ENCODE data around the gene TRMT112. TPM values are rescaled to one million over a fixed set of nuclear protein-coding genes. Genes with fewer than 3 reads are reported as not detected.

Gene TRMT112
- total and polyA plus RNA-seq, 2 donors: 294 to 353 TPM

GRCh38 chr11:64286801-64287159 lies 30.6 kb downstream of the TRMT112 start:
- Histone ChIP-seq H3K36me3 (ENCODE audit: control insufficient read depth in 2 of 2, insufficient read depth in 2 of 2, low read length in 1 of 2) (peaks cover 10 to 14% of the 10 kb centered on the region in 2 donors), H3K27me3 (ENCODE audit: control insufficient read depth in 2 of 2, insufficient read depth in 1 of 2, low read length in 1 of 2) (peaks cover 21 to 30% of the 10 kb centered on the region in 2 donors)
- 98% methylated on average over 9 of the region's 9 CpGs for WGBS

GRCh38 chr11:64285885-64286800 lies 31.2 kb downstream of the TRMT112 start:
- H3K27me3 ChIP-seq (ENCODE audit: control insufficient read depth in 2 of 2, insufficient read depth in 1 of 2, low read length in 1 of 2): peaks cover 15 to 24% of the 10 kb centered on the region in 2 donors
- H3K36me3 ChIP-seq (ENCODE audit: control insufficient read depth in 2 of 2, insufficient read depth in 2 of 2, low read length in 1 of 2): peaks cover 14 to 19% of the 10 kb centered on the region in 2 donors
- DNase-seq (ENCODE audit: low read depth in 6 of 9, low spot score in 9 of 9): peak in 2 of 9 donors; percentile 39 to 51
- H3K4me3 ChIP-seq (ENCODE audit: low read length in 2 of 2): peak overlapping the region; percentile 69 to 73
- H3K9me3 ChIP-seq (ENCODE audit: control insufficient read depth in 2 of 2, insufficient read depth in 1 of 2, low read length in 1 of 2): peaks cover 0 to 12% of the 10 kb centered on the region in 2 donors
- peaks cover 14 to 24% of the 10 kb centered on the region in 2 donors for H3K4me1 ChIP-seq (ENCODE audit: control insufficient read depth in 2 of 2, insufficient read depth in 2 of 2, low read length in 2 of 2)
- WGBS: 31% methylated on average over 40 of the region's 40 CpGs
- peak overlapping the region in 1 of 2 donors; percentile 81 for H3K27ac ChIP-seq (ENCODE audit: low read depth in 1 of 2, low read length in 1 of 2)

More at GRCh38 chr11:64286801-64287159, 30.6 kb downstream of the TRMT112 start:
- no peak overlapping the region for H3K4me3 ChIP-seq (ENCODE audit: low read length in 2 of 2)
- H3K9me3 ChIP-seq (ENCODE audit: control insufficient read depth in 2 of 2, insufficient read depth in 1 of 2, low read length in 1 of 2): peaks cover 0 to 12% of the 10 kb centered on the region in 2 donors
- H3K4me1 ChIP-seq (ENCODE audit: control insufficient read depth in 2 of 2, insufficient read depth in 2 of 2, low read length in 2 of 2): peaks cover 14 to 24% of the 10 kb centered on the region in 2 donors
- DNase-seq (ENCODE audit: low read depth in 6 of 9, low spot score in 9 of 9): no peak
- no peak overlapping the region for H3K27ac ChIP-seq (ENCODE audit: low read depth in 1 of 2, low read length in 1 of 2)

DNA sequence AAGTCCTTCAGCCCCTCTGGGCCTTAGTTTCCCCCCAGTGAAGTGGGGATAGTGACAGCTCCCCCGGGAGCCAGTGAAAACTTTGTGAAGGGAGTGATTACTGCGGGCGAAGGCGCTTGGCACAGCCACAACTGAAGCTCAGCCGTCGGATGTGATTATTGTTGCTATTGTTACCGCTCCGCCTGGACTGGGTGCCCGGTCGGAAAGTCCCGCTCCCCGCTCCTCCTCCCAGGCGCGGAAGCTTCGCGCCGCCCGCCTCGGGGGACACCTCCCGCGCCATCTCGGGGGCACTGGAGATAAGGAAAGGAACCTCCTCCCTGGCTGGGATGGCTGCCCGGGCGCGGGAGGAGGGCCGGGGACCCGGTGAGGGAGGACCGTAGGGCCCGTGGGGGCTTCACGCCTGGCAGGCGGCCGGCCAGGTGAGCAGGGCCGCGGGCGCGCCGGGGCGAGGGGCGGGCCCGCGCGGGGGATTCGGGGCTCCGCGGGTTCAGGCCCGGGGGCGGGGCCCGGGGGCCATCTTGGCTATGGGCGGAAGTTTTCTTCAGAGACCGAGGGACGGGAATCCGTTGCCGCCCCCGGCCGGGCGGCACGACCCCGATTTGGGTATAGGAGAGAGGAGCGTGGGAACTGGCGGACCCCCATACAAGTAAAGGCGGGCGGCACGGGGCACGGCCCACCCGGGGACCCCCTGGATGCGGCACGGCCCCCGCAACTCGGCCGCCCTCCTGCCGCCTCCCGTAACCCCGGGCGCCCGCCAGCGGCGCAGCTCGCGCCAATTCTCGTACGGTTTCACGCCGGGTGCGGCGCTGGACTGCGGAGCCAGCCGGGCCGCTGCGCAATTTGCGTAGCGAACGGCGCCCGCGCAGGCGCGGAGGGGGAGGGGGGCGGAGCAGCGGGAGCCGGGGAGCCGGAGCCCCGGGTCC lies 32.1 kb downstream of the TRMT112 start, which contains the start of gene GPR137:
GPR137 (plus strand) TSS at position 887 of the 923 bp plus-strand sequence. CDS start 677 bp downstream, outside the sequence.
- Histone ChIP-seq H3K27me3 (ENCODE audit: control insufficient read depth in 2 of 2, insufficient read depth in 1 of 2, low read length in 1 of 2) (peaks cover 5 to 15% of the 10 kb centered on the region in 2 donors), H3K4me3 (ENCODE audit: low read length in 2 of 2) (peak within 1 kb of the TSS; percentile 69 to 73), H3K9me3 (ENCODE audit: control insufficient read depth in 2 of 2, insufficient read depth in 1 of 2, low read length in 1 of 2) (peaks cover 0 to 7% of the 10 kb centered on the region in 2 donors), H3K27ac (ENCODE audit: low read depth in 1 of 2, low read length in 1 of 2) (peak within 1 kb of the TSS; percentile 81 to 96), H3K36me3 (ENCODE audit: control insufficient read depth in 2 of 2, insufficient read depth in 2 of 2, low read length in 1 of 2) (peaks cover 16 to 21% of the 10 kb centered on the region in 2 donors), H3K4me1 (ENCODE audit: control insufficient read depth in 2 of 2, insufficient read depth in 2 of 2, low read length in 2 of 2) (peaks cover 14 to 24% of the 10 kb centered on the region in 2 donors)
- peak; percentile 67 to 96 (median 89) for DNase-seq (ENCODE audit: low read depth in 6 of 9, low spot score in 9 of 9)
- under 1% methylated on average over 102 of the region's 102 CpGs for WGBS

- peak within 1 kb of the TSS; percentile 81 to 96 for H3K27ac ChIP-seq (ENCODE audit: low read depth in 1 of 2, low read length in 1 of 2)
- H3K27me3 ChIP-seq (ENCODE audit: control insufficient read depth in 2 of 2, insufficient read depth in 1 of 2, low read length in 1 of 2): peaks cover 0 to 5% of the 10 kb centered on the region in 2 donors
- H3K9me3 ChIP-seq (ENCODE audit: control insufficient read depth in 2 of 2, insufficient read depth in 1 of 2, low read length in 1 of 2): peaks cover 0 to 7% of the 10 kb centered on the region in 2 donors
- peak within 1 kb of the TSS; percentile 69 to 73 for H3K4me3 ChIP-seq (ENCODE audit: low read length in 2 of 2)
- H3K4me1 ChIP-seq (ENCODE audit: control insufficient read depth in 2 of 2, insufficient read depth in 2 of 2, low read length in 2 of 2): peaks cover 14 to 24% of the 10 kb centered on the region in 2 donors
- peak; percentile 78 to 95 (median 87) for DNase-seq (ENCODE audit: low read depth in 6 of 9, low spot score in 9 of 9)
- WGBS: 6% methylated on average over 44 of the region's 44 CpGs
- H3K36me3 ChIP-seq (ENCODE audit: control insufficient read depth in 2 of 2, insufficient read depth in 2 of 2, low read length in 1 of 2): peaks cover 16 to 21% of the 10 kb centered on the region in 2 donors
Measured at GRCh38 chr11:64284048-64284961, 33.1 kb downstream of the TRMT112 start, which contains the start of gene BAD. Gene BAD (minus strand): TSS chr11:64284665. CDS start chr11:64284368, 297 bp downstream.

GRCh38 chr11:64283092-64283491 lies 34.3 kb downstream of the TRMT112 start:
- Histone ChIP-seq H3K9me3 (ENCODE audit: control insufficient read depth in 2 of 2, insufficient read depth in 1 of 2, low read length in 1 of 2) (peaks cover 0 to 7% of the 10 kb centered on the region in 2 donors), H3K4me1 (ENCODE audit: control insufficient read depth in 2 of 2, insufficient read depth in 2 of 2, low read length in 2 of 2) (peaks cover 14 to 24% of the 10 kb centered on the region in 2 donors), H3K27me3 (ENCODE audit: control insufficient read depth in 2 of 2, insufficient read depth in 1 of 2, low read length in 1 of 2) (no peaks in the 10 kb centered on the region), H3K4me3 (ENCODE audit: low read length in 2 of 2) (no peak overlapping the region), H3K27ac (ENCODE audit: low read depth in 1 of 2, low read length in 1 of 2) (no peak overlapping the region), H3K36me3 (ENCODE audit: control insufficient read depth in 2 of 2, insufficient read depth in 2 of 2, low read length in 1 of 2) (peaks cover 25 to 29% of the 10 kb centered on the region in 2 donors)
- 98% methylated on average over 3 of the region's 3 CpGs for WGBS
- no peak for DNase-seq (ENCODE audit: low read depth in 6 of 9, low spot score in 9 of 9)

- no peak for DNase-seq (ENCODE audit: low read depth in 6 of 9, low spot score in 9 of 9)
- WGBS: 98% methylated on average over 22 of the region's 22 CpGs
- H3K4me1 ChIP-seq (ENCODE audit: control insufficient read depth in 2 of 2, insufficient read depth in 2 of 2, low read length in 2 of 2): peaks cover 14 to 24% of the 10 kb centered on the region in 2 donors
- H3K27me3 ChIP-seq (ENCODE audit: control insufficient read depth in 2 of 2, insufficient read depth in 1 of 2, low read length in 1 of 2): no peaks in the 10 kb centered on the region
- no peak overlapping the region for H3K27ac ChIP-seq (ENCODE audit: low read depth in 1 of 2, low read length in 1 of 2)
- no peak overlapping the region for H3K4me3 ChIP-seq (ENCODE audit: low read length in 2 of 2)
- peaks cover 0 to 7% of the 10 kb centered on the region in 2 donors for H3K9me3 ChIP-seq (ENCODE audit: control insufficient read depth in 2 of 2, insufficient read depth in 1 of 2, low read length in 1 of 2)
- peaks cover 27 to 34% of the 10 kb centered on the region in 2 donors for H3K36me3 ChIP-seq (ENCODE audit: control insufficient read depth in 2 of 2, insufficient read depth in 2 of 2, low read length in 1 of 2)
Measured at GRCh38 chr11:64281957-64282770, 35.2 kb downstream of the TRMT112 start.

DNA sequence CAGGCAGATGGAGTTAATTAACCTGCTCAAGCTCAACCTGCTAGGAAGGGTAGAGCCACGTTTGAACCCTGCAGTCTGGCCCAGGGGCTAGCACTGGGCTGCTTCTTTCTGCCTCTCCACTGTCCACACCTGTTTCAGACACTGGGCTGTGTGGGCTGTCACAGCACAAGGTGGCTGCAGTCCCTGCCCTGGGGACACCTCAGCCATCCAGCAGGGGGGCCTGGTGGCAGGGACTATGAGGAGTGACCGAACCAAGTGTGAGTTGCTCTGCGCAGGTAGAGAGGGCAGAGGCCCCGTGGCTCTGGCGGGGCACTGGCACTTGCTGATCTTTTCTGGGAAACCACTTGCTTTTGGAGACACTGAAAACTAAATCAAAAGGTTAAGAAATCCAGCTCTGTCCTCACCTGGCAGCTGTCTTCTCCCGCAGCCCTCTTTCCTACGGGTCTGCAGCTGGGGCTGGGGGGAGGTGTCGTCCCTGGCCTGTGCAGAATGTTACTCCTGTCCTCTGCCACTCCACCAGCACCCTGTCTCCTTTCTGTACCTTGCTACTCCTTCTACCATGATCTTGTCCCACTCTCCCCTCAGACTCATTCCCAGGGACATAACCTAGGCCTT lies 38.7 kb downstream of the TRMT112 start:
- H3K4me1 ChIP-seq (ENCODE audit: control insufficient read depth in 2 of 2, insufficient read depth in 2 of 2, low read length in 2 of 2): peaks cover 2 to 6% of the 10 kb centered on the region in 2 donors

More for the DNA sequence above, 38.7 kb downstream of the TRMT112 start:
- Histone ChIP-seq H3K27ac (ENCODE audit: low read depth in 1 of 2, low read length in 1 of 2) (no peak overlapping the region), H3K4me3 (ENCODE audit: low read length in 2 of 2) (no peak overlapping the region), H3K27me3 (ENCODE audit: control insufficient read depth in 2 of 2, insufficient read depth in 1 of 2, low read length in 1 of 2) (no peaks in the 10 kb centered on the region), H3K36me3 (ENCODE audit: control insufficient read depth in 2 of 2, insufficient read depth in 2 of 2, low read length in 1 of 2) (peaks cover 40 to 44% of the 10 kb centered on the region in 2 donors), H3K9me3 (ENCODE audit: control insufficient read depth in 2 of 2, insufficient read depth in 1 of 2, low read length in 1 of 2) (peaks cover 0 to 1% of the 10 kb centered on the region in 2 donors)
- DNase-seq (ENCODE audit: low read depth in 6 of 9, low spot score in 9 of 9): no peak
- WGBS: 95% methylated on average over 8 of the region's 8 CpGs
